ENCODE results near the gene C16orf46. TPM values are rescaled to one million over a fixed set of nuclear protein-coding genes. Genes with fewer than 3 reads are reported as not detected.

Gene C16orf46
- total and polyA plus RNA-seq, 2 donors (not counting 1 experiment from before 2014, with no cell fraction given), result 0.33 TPM; not detected in 1

DNA sequence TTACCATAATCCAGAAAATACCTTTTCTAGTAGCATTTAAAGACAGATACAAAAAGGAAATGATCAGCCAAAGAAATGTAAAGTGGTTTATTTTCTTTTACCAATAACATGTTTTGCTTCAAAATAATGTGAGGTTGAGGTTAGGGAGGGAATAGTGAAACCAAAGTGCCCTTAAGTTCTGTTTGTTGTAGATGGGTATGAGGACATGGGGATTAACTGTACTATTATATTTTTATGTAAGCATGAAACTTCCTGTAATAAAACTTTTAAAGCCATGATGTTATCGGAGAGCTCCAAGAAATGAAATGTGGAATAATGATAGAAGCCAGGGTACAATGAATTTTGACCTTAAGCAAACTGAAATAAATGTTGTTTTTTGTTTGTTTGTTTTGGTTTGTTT is 9.9 kb downstream of the C16orf46 start:
- H3K9me3 ChIP-seq (ENCODE audit: control insufficient read depth, insufficient read depth, low read depth, low read length), result no peaks in the 10 kb centered on the region
- no peak overlapping the region for H3K4me3 ChIP-seq (replicated peaks in 1 of 4; ENCODE audit: control extremely low read depth in 1 of 4, insufficient read depth in 1 of 4, low read depth in 3 of 4, low read length in 4 of 4)
- H3K4me1 ChIP-seq (ENCODE audit: control insufficient read depth, extremely low read depth, insufficient read depth, low read length), result no peaks in the 10 kb centered on the region
- no peak for TF ChIP-seq CTCF (conservative IDR thresholded peaks at IDR 0.05 in 1 of 2, IDR thresholded peaks at IDR 0.05 in 1 of 2; ENCODE audit: low read depth in 1 of 2, low read length in 2 of 2)
- TF ChIP-seq EZH2 (IDR thresholded peaks at IDR 0.05; ENCODE audit: low read length, missing control alignments), result no peak
- no peak overlapping the region for H2AFZ ChIP-seq (ENCODE audit: low read length)
- no peak overlapping the region for H3K4me2 ChIP-seq (ENCODE audit: extremely low read depth, insufficient read depth, low read length)
- H3K36me3 ChIP-seq (ENCODE audit: control insufficient read depth, insufficient read depth, low read length), result no peaks in the 10 kb centered on the region
- no peaks in the 10 kb centered on the region for H3K27me3 ChIP-seq (ENCODE audit: control insufficient read depth, insufficient read depth, low read length)
- H3K79me2 ChIP-seq (ENCODE audit: control insufficient read depth, insufficient read depth, low read length), result no peaks in the 10 kb centered on the region
- no peak overlapping the region for H3K27ac ChIP-seq (ENCODE audit: insufficient read depth, low read length)
- no peak overlapping the region for H3K9ac ChIP-seq (ENCODE audit: insufficient read depth, low read length)
- DNase-seq (ENCODE audit: low read depth in 2 of 2), result no peak
- no peaks in the 10 kb centered on the region for H4K20me1 ChIP-seq (ENCODE audit: control insufficient read depth, extremely low read depth, insufficient read depth, low read length)

DNA sequence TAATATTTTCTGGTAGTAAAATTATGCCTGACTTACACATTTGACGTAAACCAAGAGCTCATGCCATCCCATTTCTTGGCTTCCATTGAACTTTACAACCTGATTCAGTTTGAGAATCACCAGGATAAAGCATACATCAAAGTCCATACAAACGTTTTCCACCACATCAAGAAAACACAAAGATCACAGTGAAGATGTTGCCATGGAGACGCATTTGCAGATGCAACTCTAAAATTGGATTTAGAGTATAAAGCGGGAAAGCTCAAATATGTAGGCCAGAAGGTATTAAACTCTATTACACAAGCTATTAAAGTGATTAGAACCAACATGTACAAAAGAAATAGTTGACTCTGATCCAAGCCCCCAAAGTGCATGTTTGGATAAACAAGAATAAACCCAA is 10.4 kb downstream of the C16orf46 start:
- Histone ChIP-seq H3K4me1 (ENCODE audit: control insufficient read depth, extremely low read depth, insufficient read depth, low read length) (no peaks in the 10 kb centered on the region), H3K4me3 (replicated peaks in 1 of 4; ENCODE audit: control extremely low read depth in 1 of 4, insufficient read depth in 1 of 4, low read depth in 3 of 4, low read length in 4 of 4) (no peak overlapping the region), H3K79me2 (ENCODE audit: control insufficient read depth, insufficient read depth, low read length) (no peaks in the 10 kb centered on the region), H3K4me2 (ENCODE audit: extremely low read depth, insufficient read depth, low read length) (no peak overlapping the region), H3K36me3 (ENCODE audit: control insufficient read depth, insufficient read depth, low read length) (no peaks in the 10 kb centered on the region), H4K20me1 (ENCODE audit: control insufficient read depth, extremely low read depth, insufficient read depth, low read length) (no peaks in the 10 kb centered on the region), H2AFZ (ENCODE audit: low read length) (no peak overlapping the region), H3K9me3 (ENCODE audit: control insufficient read depth, insufficient read depth, low read depth, low read length) (no peaks in the 10 kb centered on the region), H3K27me3 (ENCODE audit: control insufficient read depth, insufficient read depth, low read length) (no peaks in the 10 kb centered on the region), H3K9ac (ENCODE audit: insufficient read depth, low read length) (no peak overlapping the region), H3K27ac (ENCODE audit: insufficient read depth, low read length) (no peak overlapping the region)
- TF ChIP-seq CTCF (conservative IDR thresholded peaks at IDR 0.05 in 1 of 2, IDR thresholded peaks at IDR 0.05 in 1 of 2; ENCODE audit: low read depth in 1 of 2, low read length in 2 of 2) (no peak), EZH2 (IDR thresholded peaks at IDR 0.05; ENCODE audit: low read length, missing control alignments) (no peak)
- no peak for DNase-seq (ENCODE audit: low read depth in 2 of 2)

- no peak overlapping the region for H3K27ac ChIP-seq (ENCODE audit: insufficient read depth, low read length)
- H3K9ac ChIP-seq (ENCODE audit: insufficient read depth, low read length), result no peak overlapping the region
- H3K4me1 ChIP-seq (ENCODE audit: control insufficient read depth, extremely low read depth, insufficient read depth, low read length), result no peaks in the 10 kb centered on the region
- no peaks in the 10 kb centered on the region for H3K36me3 ChIP-seq (ENCODE audit: control insufficient read depth, insufficient read depth, low read length)
- H3K4me2 ChIP-seq (ENCODE audit: extremely low read depth, insufficient read depth, low read length), result no peak overlapping the region
- H3K4me3 ChIP-seq (replicated peaks in 1 of 4; ENCODE audit: control extremely low read depth in 1 of 4, insufficient read depth in 1 of 4, low read depth in 3 of 4, low read length in 4 of 4), result no peak overlapping the region
- no peaks in the 10 kb centered on the region for H4K20me1 ChIP-seq (ENCODE audit: control insufficient read depth, extremely low read depth, insufficient read depth, low read length)
- H3K9me3 ChIP-seq (ENCODE audit: control insufficient read depth, insufficient read depth, low read depth, low read length), result no peaks in the 10 kb centered on the region
- DNase-seq (ENCODE audit: low read depth in 2 of 2), result no peak
- H3K27me3 ChIP-seq (ENCODE audit: control insufficient read depth, insufficient read depth, low read length), result no peaks in the 10 kb centered on the region
- H3K79me2 ChIP-seq (ENCODE audit: control insufficient read depth, insufficient read depth, low read length), result no peaks in the 10 kb centered on the region
- no peak overlapping the region for H2AFZ ChIP-seq (ENCODE audit: low read length)
- TF ChIP-seq CTCF (conservative IDR thresholded peaks at IDR 0.05 in 1 of 2, IDR thresholded peaks at IDR 0.05 in 1 of 2; ENCODE audit: low read depth in 1 of 2, low read length in 2 of 2), result no peak
- TF ChIP-seq EZH2 (IDR thresholded peaks at IDR 0.05; ENCODE audit: low read length, missing control alignments), result no peak
Observed at GRCh38 chr16:81061871-81062608, 15.0 kb downstream of the C16orf46 start.

Data from fibroblast of lung (primary cell).